GM19238 (cell line): Measurements from ENCODE around the gene EPB41L3.

ENCODE experiments used
- DNase-seq: peaks from one replicate; pipeline ENCODE4 v3.0.0; 2011; ENCODE audit warnings: low spot score; ENCODE audit not compliant: insufficient read length

Gene EPB41L3

DNA sequence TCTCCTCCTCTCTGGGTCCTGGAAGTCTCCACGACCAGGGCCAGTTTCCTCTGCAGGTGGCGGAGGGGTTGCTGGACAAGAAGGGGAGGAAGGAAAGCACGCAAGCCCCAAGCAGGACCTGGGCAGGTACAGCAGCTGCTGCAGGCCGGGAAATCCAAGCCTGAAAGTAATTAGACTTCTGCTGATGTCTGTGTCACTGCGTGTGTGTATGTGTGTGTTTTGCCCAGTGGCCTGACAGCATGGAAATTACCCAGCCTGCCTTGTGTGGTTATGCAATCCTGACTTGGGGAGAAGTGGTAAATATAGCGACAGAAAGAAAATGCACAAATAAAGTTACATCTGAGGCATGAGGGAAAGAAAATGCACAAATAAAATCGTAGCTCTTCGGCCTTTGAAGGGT, 126.5 kb downstream of the EPB41L3 start:
- no peak for DNase-seq

DNA sequence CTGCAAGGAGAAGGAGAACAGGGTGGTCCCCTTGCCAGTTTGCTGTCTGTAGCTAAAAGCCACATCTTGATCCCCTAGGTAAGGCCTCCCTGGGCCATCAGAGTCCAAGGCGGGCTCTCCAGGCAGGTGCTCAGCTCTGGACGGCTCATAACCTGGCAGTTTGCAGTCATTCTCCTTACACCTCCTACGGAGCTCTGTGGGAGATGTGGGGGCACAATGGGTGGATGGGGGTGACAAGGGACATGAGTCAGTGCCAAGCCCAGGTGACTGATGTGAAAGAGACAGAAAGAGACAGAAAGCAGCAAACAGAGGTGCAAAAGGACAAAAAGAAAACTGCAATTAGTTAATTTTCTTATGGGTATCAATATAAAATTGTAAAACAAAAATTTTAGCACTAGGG, 127.7 kb downstream of the EPB41L3 start:
- DNase-seq: no peak

DNA sequence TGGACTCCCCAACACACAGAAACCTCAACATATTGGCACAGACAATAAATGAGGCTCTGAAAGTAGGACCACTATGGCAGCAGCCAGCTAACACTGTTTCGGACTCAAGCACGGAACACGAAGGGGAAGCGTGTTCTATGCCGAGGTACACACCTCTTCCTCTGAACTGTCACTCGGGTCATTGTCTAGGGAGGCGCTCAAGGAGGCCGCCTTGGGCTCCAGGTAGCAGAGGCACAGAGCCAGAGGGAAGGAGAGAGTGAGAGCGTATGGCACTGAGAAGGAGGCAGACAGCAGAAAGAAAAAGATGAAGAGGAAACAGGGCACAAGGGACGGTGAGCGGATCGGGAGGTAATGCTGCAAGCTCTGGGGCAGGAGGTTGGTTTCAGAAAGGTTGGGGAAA, 128.1 kb downstream of the EPB41L3 start:
- DNase-seq: no peak

DNA sequence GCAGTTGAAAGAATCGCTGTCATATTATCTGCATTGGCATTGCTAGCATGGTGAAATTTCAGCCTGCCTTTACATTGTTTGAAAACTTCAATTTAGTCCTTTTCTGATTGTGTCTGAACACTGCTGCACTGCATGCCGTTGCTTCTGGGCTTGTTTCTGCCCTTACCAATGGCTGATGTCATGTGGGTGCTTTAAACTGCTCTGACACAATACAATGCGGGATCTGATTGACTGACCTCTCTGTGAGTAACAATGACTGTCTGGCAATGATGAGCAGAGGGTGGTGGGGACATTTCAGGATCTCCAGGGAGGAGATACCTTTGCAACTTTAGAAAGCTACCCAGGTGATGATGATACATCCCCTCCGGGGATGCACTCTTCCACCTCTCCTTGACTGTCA, 128.8 kb downstream of the EPB41L3 start:
- DNase-seq: no peak

DNA sequence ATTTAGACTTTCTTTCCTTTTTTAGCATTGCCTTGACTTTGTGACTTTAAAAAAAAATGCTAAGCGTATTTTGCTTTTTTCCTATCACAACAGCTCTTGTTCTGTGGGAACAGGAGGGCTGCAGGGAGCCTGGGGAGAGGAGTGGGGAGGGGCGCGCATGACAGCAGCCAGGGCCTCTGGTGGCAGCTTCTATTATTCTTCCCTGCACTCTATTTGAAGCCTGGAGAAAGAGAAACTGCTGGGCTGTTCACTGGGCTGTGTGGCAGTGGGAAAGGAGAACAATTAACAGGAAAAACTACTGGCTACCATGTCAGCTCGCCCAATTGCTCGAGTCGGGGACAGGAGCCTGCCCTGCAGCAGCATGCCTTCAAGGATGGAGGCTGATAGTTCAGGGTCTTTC, 129.3 kb downstream of the EPB41L3 start:
- no peak for DNase-seq

DNA sequence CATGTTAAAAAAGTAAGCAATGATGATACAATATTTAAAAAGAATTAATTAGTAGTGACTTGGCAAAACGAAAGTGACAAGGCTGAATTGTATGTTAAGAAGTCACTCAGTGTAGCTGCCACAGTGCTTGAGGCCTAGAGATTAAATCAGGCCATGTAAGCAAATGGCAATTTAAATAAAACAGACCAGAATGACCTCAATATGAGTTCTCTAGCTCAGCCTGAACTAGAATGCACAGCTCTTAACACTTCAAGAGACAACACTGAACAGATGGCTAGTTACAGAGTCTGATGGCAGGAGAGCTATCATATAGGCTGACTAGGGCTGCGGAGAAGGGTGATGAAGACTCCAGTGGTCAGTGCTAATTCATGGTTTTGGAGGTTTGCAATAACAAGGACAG, 130.3 kb downstream of the EPB41L3 start:
- no peak for DNase-seq

DNA sequence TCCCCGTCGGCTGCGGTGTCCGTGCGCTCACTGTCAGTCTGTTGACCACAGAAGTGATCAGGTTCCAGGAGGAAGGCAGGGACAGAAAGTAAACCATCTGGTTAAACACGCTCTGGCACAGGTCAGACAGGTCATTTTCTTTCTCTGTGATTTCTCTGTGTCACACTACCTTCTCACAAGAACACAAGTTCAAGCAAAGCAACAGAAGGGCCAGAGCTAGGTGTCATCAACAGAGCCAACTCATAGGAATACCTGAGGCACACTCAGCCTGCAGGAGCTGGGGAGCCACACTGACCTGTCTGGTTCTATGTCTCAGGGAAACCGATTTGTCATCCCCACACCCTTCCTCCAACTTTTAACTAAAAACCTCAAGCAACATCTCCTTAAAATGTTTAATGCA, 133.2 kb downstream of the EPB41L3 start:
- no peak for DNase-seq

DNA sequence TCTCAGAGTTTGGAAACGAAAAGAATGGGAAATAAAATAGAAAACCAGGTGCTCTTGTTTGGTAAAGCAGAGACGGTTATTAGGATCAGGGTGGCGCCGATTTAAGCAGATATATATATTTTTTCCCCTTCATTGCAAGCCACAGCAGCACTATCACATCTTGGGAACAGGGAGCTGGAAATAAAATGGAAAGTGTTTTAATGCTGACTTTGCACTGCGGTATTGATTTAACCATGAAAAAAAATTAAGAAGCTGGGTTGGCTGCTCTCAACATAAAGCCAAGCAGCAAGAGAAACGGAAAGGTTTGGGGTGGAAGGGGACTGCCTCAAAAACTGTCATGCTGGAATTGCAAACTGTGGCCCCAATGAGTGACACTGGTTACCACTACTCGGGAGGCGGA, 145.5 kb downstream of the EPB41L3 start:
- DNase-seq: no peak

DNA sequence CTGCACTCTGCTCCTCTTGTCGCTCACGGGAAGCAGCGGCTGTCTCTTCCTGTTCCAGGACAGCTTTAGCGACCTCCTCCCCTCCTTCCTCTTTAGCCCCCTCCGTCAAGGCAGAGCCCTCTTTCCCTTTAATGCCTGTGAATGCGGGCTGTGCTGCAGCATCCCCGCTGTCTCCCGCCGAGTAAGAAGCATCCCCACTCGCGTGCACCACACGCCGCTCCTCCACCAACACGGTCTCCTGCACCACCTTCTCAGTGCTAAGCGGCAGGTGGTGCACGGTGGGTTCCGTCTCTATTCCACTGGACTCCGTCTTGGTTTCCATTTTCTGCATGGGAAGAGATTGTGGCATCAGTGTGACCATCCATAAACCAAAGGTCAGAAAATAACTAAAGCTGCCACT, 146.7 kb downstream of the EPB41L3 start:
- no peak for DNase-seq

DNA sequence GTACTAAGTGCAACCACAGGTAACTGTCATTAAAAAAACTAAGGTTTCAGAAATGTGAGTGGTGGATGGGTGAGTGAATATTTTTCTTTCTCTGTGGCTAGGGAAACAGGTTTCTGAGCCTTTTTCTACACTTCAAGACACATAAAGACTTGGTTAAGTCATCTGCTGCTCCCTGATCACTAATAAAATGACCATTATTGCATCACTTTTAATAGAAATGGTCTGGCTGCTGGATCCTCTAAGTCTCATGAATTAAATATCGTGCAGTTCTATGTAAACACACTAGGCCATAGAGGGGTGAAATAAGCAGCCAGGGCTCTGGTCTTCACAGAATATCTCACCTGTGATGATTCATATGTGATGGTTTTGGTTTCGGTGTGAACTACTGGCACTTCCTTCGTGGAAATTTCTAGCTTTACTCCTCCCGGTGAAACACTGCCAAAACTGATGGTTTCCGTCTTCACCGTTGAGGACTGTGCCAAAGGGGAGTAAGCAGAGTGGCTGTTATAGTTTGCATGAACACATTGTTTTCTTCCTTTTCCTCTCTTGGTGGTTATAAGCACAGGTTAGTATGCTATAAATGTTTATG, 147.8 kb downstream of the EPB41L3 start:
- no peak for DNase-seq

DNA sequence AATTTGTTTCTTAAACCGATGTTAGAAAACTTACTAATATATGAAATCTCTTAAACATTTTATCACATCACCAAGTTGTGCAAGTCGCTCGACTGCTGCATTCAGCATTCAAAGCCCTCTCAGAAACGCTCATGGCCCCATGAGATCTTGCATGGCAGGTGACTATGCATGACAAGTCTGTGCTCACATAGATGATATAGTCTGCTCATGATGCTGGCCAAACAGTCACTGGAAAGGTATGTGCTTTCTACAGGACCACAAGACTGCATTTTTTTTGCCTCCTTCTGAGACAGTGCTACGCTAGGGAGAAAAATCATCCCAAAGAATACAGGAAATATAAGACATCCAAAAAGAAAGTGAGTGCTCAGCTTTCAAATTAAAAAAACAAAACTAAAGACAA, 150.0 kb downstream of the EPB41L3 start:
- no peak for DNase-seq

DNA sequence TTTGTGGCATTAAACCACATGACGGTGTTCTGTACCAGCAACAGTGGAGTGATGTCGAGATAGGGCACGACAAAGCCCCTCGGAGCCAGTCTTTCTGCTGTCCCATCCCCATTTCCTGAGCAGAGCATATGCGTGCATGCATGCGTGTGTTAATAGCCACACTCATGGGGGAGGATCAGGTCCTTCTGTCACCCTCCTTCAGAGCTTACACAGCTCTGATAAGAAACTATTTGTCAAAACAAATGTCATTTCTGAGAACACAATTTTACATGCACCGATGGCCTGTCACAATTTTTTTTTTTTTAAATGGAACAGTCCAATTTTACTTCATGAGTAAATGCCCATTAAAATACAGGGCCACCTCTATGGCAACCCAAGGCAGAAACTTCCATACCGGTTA, 152.4 kb downstream of the EPB41L3 start:
- no peak for DNase-seq

DNA sequence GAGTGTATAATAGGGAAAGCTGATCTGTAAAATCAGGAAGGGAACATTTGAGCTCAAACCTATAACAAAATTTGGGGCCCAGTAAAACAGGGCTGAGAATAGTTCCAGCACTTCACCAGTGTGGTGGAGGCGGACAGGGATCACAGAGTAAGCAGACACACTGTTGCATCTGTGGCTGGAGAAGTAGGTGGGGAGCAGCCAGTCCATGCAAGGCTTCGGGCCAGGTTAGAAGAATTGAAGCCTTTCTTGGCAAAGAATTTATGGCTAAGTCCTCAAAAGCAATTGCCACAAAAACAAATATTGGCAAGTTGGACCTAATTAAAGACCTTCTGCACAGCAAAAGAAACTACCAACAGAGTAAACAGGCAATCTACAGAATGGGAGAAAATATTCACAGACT, 154.4 kb downstream of the EPB41L3 start:
- DNase-seq: no peak

DNA sequence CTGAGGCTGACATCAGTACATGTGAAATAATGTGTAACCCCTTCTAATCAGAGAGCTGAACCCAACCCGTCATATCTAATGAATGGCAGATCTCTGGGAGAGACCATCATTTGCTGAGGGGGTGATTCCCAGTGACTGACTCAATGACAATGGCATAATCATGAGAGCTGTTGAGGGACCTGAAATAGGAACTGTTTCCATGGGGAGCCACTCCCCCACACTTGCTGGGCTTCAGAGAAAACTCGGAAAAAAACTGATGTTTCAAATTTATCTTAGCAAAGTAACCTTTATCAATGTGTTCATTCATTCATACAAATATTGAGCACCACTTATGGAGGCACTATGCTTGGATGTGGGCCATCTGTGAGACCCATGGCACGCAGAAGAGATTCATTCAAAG, 154.9 kb downstream of the EPB41L3 start:
- DNase-seq: no peak

DNA sequence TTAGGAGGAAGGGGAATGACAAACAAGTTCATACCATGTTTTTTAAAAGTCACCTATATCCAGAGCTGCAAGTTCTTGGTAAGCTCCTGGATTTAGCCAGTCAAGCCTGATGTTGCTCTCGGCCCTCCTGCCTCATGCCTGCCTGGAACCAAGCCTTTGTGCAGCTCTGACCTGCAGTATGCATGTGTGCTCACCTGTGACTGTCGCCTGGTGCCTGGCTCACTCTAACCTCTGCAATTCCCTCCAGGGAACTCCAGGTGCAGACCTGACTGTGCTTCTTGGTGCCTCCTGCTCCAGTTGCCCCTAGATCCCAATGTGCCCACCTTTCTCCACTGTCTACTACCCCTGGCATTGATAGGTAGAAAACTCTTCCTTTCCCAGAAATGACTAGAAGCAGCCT, 163.2 kb downstream of the EPB41L3 start:
- no peak for DNase-seq

DNA sequence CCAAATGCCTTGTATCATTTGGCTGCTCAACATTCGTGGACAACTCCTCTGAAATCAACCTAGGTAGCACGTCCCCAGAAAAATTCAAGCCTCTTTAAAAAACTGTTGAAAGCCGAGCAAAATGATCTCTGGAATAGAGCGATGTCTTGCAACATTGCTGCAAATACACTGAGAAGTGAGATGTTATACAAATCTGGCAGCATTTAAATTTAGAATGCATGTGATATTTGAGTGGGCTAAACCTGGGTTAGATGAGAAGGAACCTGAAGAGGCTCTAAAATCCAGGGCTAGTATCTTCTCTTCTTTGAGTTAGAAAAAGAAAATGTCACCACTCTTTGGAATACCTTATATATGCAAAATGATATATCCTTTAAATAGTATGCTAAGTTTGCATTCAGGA, 166.8 kb downstream of the EPB41L3 start:
- DNase-seq: no peak

DNA sequence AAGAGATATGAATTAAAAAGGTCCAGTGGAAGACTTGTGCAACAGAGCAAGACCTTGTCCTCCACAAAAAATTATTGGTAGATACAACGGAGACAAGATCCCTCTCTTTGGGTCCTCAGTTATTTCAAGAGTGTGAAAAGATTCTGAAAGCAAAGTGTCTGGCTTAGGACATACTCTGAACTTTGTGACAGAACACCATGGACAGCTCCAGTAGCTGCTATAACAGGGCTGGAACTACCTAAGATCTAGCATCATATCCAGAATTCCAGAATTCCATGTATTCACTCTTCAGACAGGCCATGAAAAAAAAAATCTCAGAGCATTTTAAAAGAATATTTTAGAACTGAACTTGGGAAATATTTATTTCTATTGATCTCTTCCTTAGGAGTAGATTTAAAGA, 173.5 kb downstream of the EPB41L3 start:
- no peak for DNase-seq

DNA sequence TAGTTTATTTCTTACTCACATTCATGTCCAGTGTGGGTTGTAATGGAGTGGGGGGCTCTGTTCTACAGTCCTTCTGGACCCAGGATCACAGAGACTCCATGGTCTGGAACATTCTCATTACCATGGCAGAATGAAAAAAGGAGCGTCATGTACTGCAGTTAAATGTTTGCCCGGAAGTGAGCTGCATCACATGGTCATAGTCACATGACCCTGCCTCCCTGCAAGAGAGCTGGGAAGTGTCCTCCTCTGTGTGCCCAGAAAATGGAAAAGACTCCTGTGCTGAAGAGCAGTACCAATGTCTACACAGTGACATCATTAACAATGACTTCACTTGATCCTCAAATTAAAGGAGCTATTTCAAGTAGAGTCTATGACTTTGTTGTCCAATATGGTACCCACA, 174.3 kb downstream of the EPB41L3 start:
- DNase-seq: no peak

DNA sequence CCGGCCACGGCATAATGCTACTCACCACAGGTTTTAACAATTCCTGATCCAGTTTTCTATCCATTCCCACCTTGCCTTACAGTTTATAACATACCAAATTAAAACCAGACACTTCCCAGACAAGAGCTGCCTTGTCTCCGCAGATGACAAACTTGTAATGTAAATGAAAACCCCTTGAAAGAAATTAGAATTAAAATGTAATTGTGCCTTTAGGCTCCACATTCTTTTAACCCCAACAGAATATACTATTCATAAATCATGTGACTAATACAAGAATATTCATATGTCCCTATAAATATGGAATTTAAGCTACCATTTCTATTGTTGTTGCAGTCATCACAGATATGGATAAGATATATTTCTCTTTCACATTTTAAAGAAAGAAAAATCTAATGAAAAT, 178.4 kb downstream of the EPB41L3 start:
- DNase-seq: no peak

DNA sequence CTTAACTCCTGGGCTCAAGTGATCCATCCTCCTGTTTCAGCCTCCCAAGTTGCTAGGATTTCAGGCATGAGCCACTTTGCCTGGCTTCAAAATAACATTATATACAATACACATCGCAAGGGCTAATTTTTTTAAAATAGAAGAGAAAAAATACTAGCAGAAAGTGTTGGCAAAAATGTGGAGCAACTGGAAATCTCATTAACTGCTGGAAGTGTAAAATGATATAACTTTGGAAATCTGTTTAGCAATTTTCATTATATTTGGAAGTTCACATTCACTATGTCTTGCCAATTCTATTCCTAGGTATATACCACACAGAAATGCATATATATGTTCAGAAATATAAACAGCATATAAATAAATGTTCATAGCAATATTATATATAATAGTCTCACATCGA, 193.2 kb downstream of the EPB41L3 start:
- no peak for DNase-seq
